IMR-90 (cell line): ENCODE measurements around the gene RAP2B. TPM values are rescaled to one million over a fixed set of nuclear protein-coding genes. Genes with fewer than 3 reads are reported as not detected.

Source experiments
- ATAC-seq: fragments of 200-7000 bp; cut with Tn5 transposase; 2 replicates; pipeline ENCODE4 v1.9.1; 2020; ENCODE audit warnings: low read depth, mild to moderate bottlenecking, moderate library complexity
- BruUV-seq: library from RNA; stranded (reverse); fragments of 400-500 nt; replicated peaks from 2 replicates; lab custom pipeline; 2021; lab: Mats Ljungman, UMichigan
- CTCF ChIA-PET: fragments of 300-600 bp; formaldehyde crosslinking; extraction: SDS; loops from one replicate; lab custom pipeline; 2021; ENCODE audit warnings: antibody characterized with exemption; lab: Yijun Ruan, JAX
- POLR2A ChIA-PET: fragments of 300-600 bp; sonication (Branson Sonifier 250); formaldehyde crosslinking; loops from one replicate; lab custom pipeline; 2022; ENCODE audit warnings: antibody characterized with exemption; ENCODE audit not compliant: unreplicated experiment; lab: Charles Lee
- DNase-seq: peaks from one replicate; pipeline ENCODE4 v3.0.0; 2013
- H2AFZ ChIP-seq: replicated peaks from 2 replicates; pipeline ENCODE3; 2013; ENCODE audit warnings: low read length, mild to moderate bottlenecking; ENCODE audit not compliant: poor library complexity
- H2AK5ac ChIP-seq: 2 replicates; pipeline ENCODE4 v1.6.1; 2013; ENCODE audit warnings: low read depth, low read length, inconsistent platforms
- H2AK9ac ChIP-seq: replicated peaks from 2 replicates; pipeline ENCODE3; 2013; ENCODE audit warnings: mild to moderate bottlenecking, low read depth, low read length, moderate library complexity; ENCODE audit not compliant: poor library complexity
- H2BK120ac ChIP-seq: 2 replicates; pipeline ENCODE4 v1.6.1; 2013; ENCODE audit warnings: low read depth, low read length, inconsistent platforms
- H2BK15ac ChIP-seq: 3 replicates; pipeline ENCODE4 v1.6.1; 2013; ENCODE audit warnings: low read depth, low read length, inconsistent platforms
- H2BK20ac ChIP-seq: 2 replicates; pipeline ENCODE4 v1.6.1; 2013; ENCODE audit warnings: low read depth, mild to moderate bottlenecking, inconsistent platforms, low read length, moderate library complexity
- H2BK5ac ChIP-seq: 2 replicates; pipeline ENCODE4 v1.6.1; 2013; ENCODE audit warnings: mild to moderate bottlenecking, low read depth, low read length, inconsistent platforms; ENCODE audit not compliant: poor library complexity, severe bottlenecking
- H3K14ac ChIP-seq: replicated peaks from 2 replicates; pipeline ENCODE4 v1.6.1; 2013; ENCODE audit warnings: low read depth, low read length, inconsistent platforms
- H3K18ac ChIP-seq: 2 replicates; pipeline ENCODE4 v1.6.1; 2013; ENCODE audit warnings: low read depth, low read length, control low read depth
- H3K23ac ChIP-seq: 2 replicates; pipeline ENCODE4 v1.6.1; 2013; ENCODE audit warnings: low read depth, low read length, inconsistent platforms
- H3K27ac ChIP-seq: 2 replicates; pipeline ENCODE4 v1.5.1; 2013; ENCODE audit warnings: mild to moderate bottlenecking, control low read depth, low read length; ENCODE audit not compliant: insufficient read depth
- H3K27me3 ChIP-seq: 2 replicates; pipeline ENCODE4 v1.6.1; 2013; ENCODE audit warnings: low read length; ENCODE audit not compliant: control insufficient read depth, insufficient read depth
- H3K36me3 ChIP-seq: 2 replicates; pipeline ENCODE4 v1.6.1; 2013; ENCODE audit warnings: low read length, mixed read lengths; ENCODE audit not compliant: control insufficient read depth, insufficient read depth
- H3K4ac ChIP-seq: 2 replicates; pipeline ENCODE4 v1.6.1; 2013; ENCODE audit warnings: low read depth, low read length, inconsistent platforms
- H3K4me1 ChIP-seq: 2 replicates; pipeline ENCODE4 v1.6.1; 2013; ENCODE audit warnings: low read length, mixed read lengths; ENCODE audit not compliant: control insufficient read depth, insufficient read depth
- H3K4me2 ChIP-seq: 2 replicates; pipeline ENCODE4 v1.6.1; 2013; ENCODE audit warnings: low read depth, mild to moderate bottlenecking, control low read depth, low read length, moderate library complexity
- H3K4me3 ChIP-seq: 2 replicates; pipeline ENCODE4 v1.5.1; 2013; ENCODE audit warnings: low read depth, mild to moderate bottlenecking, control low read depth, low read length, moderate library complexity; ENCODE audit not compliant: insufficient read depth
- H3K56ac ChIP-seq: 2 replicates; pipeline ENCODE4 v1.6.1; 2013; ENCODE audit warnings: low read length, inconsistent platforms; ENCODE audit not compliant: insufficient read depth; ENCODE audit errors: extremely low read depth
- H3K79me1 ChIP-seq, 2 experiments: 2 replicates each; pipeline ENCODE4 v1.6.1; 2013; ENCODE audit warnings: low read length in 2 of 2, inconsistent platforms in 1 of 2, low read depth in 1 of 2
- H3K9ac ChIP-seq: 2 replicates; pipeline ENCODE4 v1.6.1; 2013; ENCODE audit warnings: low read depth, low read length, control low read depth
- H3K9me1 ChIP-seq: 2 replicates; pipeline ENCODE4 v1.6.1; 2013; ENCODE audit warnings: low read length, inconsistent platforms; ENCODE audit not compliant: insufficient read depth
- H3K9me3 ChIP-seq: 2 replicates; pipeline ENCODE4 v1.6.1; 2013; ENCODE audit warnings: low read length; ENCODE audit not compliant: control insufficient read depth, insufficient read depth
- H4K20me1 ChIP-seq: 2 replicates; pipeline ENCODE4 v1.6.1; 2013; ENCODE audit warnings: low read length, inconsistent platforms; ENCODE audit not compliant: insufficient read depth
- H4K5ac ChIP-seq: 2 replicates; pipeline ENCODE4 v1.6.1; 2013; ENCODE audit warnings: mild to moderate bottlenecking, low read depth, low read length, control low read depth
- H4K8ac ChIP-seq, 2 experiments: 2 replicates each; pipeline ENCODE4 v1.6.1; 2013; ENCODE audit warnings: low read depth in 2 of 2, low read length in 2 of 2, control low read depth in 1 of 2, inconsistent platforms in 1 of 2
- H4K91ac ChIP-seq: 2 replicates; pipeline ENCODE4 v1.6.1; 2013; ENCODE audit warnings: low read depth, low read length, inconsistent platforms; ENCODE audit not compliant: insufficient read depth
- CEBPB ChIP-seq: IDR thresholded peaks from 2 replicates; pipeline ENCODE4 v1.6.1; 2012; ENCODE audit warnings: low read depth, low read length, improper control_type of control experiment
- CHD1 ChIP-seq: IDR thresholded peaks from 2 replicates; pipeline ENCODE4 v1.6.1; 2012; ENCODE audit warnings: low read depth, low read length, improper control_type of control experiment
- CTCF ChIP-seq: conservative IDR thresholded peaks from 2 replicates; pipeline ENCODE4 v1.5.1; 2012; ENCODE audit warnings: mild to moderate bottlenecking, low read depth, low read length, improper control_type of control experiment
- ELK1 ChIP-seq: fragments of 150-350 bp; IDR thresholded peaks from 2 replicates; pipeline ENCODE4 v1.6.1; 2016; ENCODE audit warnings: low read depth, mild to moderate bottlenecking, low read length, moderate library complexity, borderline replicate concordance
- FOS ChIP-seq: fragments of 150-350 bp; IDR thresholded peaks from 2 replicates; pipeline ENCODE4 v1.6.1; 2016; ENCODE audit warnings: low read depth, low read length
- MAFK ChIP-seq: IDR thresholded peaks from 2 replicates; pipeline ENCODE4 v1.6.1; 2012; ENCODE audit warnings: low read depth, low read length, improper control_type of control experiment
- MAZ ChIP-seq: IDR thresholded peaks from 2 replicates; pipeline ENCODE4 v1.6.1; 2012; ENCODE audit warnings: low read depth, mild to moderate bottlenecking, low read length, improper control_type of control experiment, moderate library complexity, borderline replicate concordance
- NFE2L2 ChIP-seq: fragments of 150-350 bp; IDR thresholded peaks from 2 replicates; pipeline ENCODE4 v1.6.1; 2016; ENCODE audit warnings: low read depth, mild to moderate bottlenecking, low read length
- POLR2A ChIP-seq: IDR thresholded peaks from 2 replicates; pipeline ENCODE4 v1.6.1; 2012; ENCODE audit warnings: mild to moderate bottlenecking, low read depth, low read length
- RCOR1 ChIP-seq: IDR thresholded peaks from 2 replicates; pipeline ENCODE4 v1.6.1; 2012; ENCODE audit warnings: mild to moderate bottlenecking, low read length, improper control_type of control experiment; ENCODE audit not compliant: insufficient replicate concordance
- RFX5 ChIP-seq: IDR thresholded peaks from 2 replicates; pipeline ENCODE4 v1.8.0; 2012; ENCODE audit warnings: low read depth, mild to moderate bottlenecking, low read length, moderate library complexity
- SMC3 ChIP-seq: fragments of 150-350 bp; IDR thresholded peaks from 2 replicates; pipeline ENCODE4 v1.6.1; 2016; ENCODE audit warnings: low read depth, mild to moderate bottlenecking, antibody characterized with exemption, low read length, moderate library complexity
- USF2 ChIP-seq: fragments of 150-350 bp; IDR thresholded peaks from 2 replicates; pipeline ENCODE4 v1.6.1; 2017; ENCODE audit warnings: mild to moderate bottlenecking, antibody characterized with exemption, low read length, low read depth
- WGBS, 2 experiments: methylation state at CpG; one replicate each; pipeline versions ENCODE4 v1.1.5 to v1.1.7; 2013; ENCODE audit warnings: missing lambda C conversion rate in 2 of 2; ENCODE audit not compliant: insufficient read length in 1 of 2; ENCODE audit errors: extremely low coverage in 2 of 2; 5-methylcytosine and 5-hydroxymethylcytosine counted together
- dilution Hi-C: fragments of 300-500 bp; cut with HindIII; formaldehyde crosslinking; loops from one replicate; pipeline ENCODE4 v1.14.3; 2018; ENCODE audit warnings: low sequenced_read_pairs; ENCODE audit not compliant: unreplicated experiment
- in situ Hi-C: fragments of 300-500 bp; cut with MboI; formaldehyde crosslinking; loops from 3 replicates; pipeline ENCODE4 v1.14.3; 2019; ENCODE audit warnings: low sequenced_read_pairs, inconsistent platforms, mixed read lengths
- intact Hi-C: fragments of 100-400 bp; cut with micrococcal nuclease; formaldehyde crosslinking; loops from 2 replicates; pipeline ENCODE4 v1.10.0; 2022
- polyA plus RNA-seq, 3 experiments: library from polyadenylated mRNA; depleted of rRNA; stranded (reverse); fragments of >200 nt; gene quantifications; 2 replicates each; pipeline ENCODE4 v1.2.3, GENCODE V29; 2012; ENCODE audit warnings: low replicate concordance in 1 of 3
- total RNA-seq: library from RNA; depleted of rRNA; stranded (reverse); fragments of >200 nt; gene quantifications from 2 replicates; pipeline ENCODE4 v1.2.3, GENCODE V29; 2012

RAP2B gene
- total and polyA plus RNA-seq, 2 of the 4 experiments (the other 2 are of a cell fraction): 6.6 to 12.4 TPM

- Histone ChIP-seq H3K9ac (no peak overlapping the region), H2BK120ac (no peak overlapping the region), H3K27ac (no peak overlapping the region), H3K79me1 (0 out of 4 replicates have a peak, but pooled peaks cover 0 to 4% of the 10 kb centered on the region in 2 experiments), H2AFZ (peak overlapping the region; percentile 43), H3K9me1 (no peaks in the 10 kb centered on the region; the same call in 1 of the 2 replicates), H3K36me3 (no peaks in the 10 kb centered on the region), H4K91ac (no peak overlapping the region; the same call in 1 of the 2 replicates), H3K23ac (peak overlapping the region; percentile 56; the same call in 1 of the 2 replicates), H3K18ac (no peak overlapping the region), H3K4me3 (no peak overlapping the region), H2AK5ac (peak overlapping the region; percentile 43; the same call in 1 of the 2 replicates), H3K4me2 (no peak overlapping the region), H3K4me1 (peaks cover 6% of the 10 kb centered on the region), H4K8ac (no peak overlapping the region), H3K27me3 (no peaks in the 10 kb centered on the region), H4K20me1 (no peaks in the 10 kb centered on the region), H2BK20ac (peak overlapping the region; percentile 66; the same call in 1 of the 2 replicates), H3K14ac (peak overlapping the region; percentile 53; the same call in 1 of the 2 replicates), H2BK5ac (no peak overlapping the region), H2BK15ac (peak overlapping the region; percentile 74; the same call in 1 of the 3 replicates), H3K4ac (peak overlapping the region; percentile 54; the same call in 1 of the 2 replicates), H3K56ac (no peak overlapping the region), H2AK9ac (no peak overlapping the region), H4K5ac (no peak overlapping the region), H3K9me3 (no peaks in the 10 kb centered on the region)
- BruUV-seq: no TSS peak
- no peak for ATAC-seq
- dilution Hi-C loops: no loop called here
- CTCF ChIA-PET: interaction anchor here (0.7 kb wide), 1 partner anchor 226 kb away, joined by 3 read pairs; no protein-coding TSS in a partner anchor
- no peak for DNase-seq
- intact Hi-C loops: no loop called here
- no CpG with 5 or more reads among the region's 19 CpGs for whole genome bisulfite sequencing, 2 experiments
- POLR2A ChIA-PET: interaction anchor here (0.6 kb wide), 1 partner anchor 1889 kb away, joined by 3 read pairs; no protein-coding TSS in a partner anchor
- in situ Hi-C loops: loop anchor here (25.0 kb wide), 1 partner anchor 589 kb away; no protein-coding TSS in a partner anchor
- no peak for TF ChIP-seq FOS
- no peak for TF ChIP-seq CEBPB
- no peak for TF ChIP-seq RFX5
- TF ChIP-seq RCOR1: no peak
- TF ChIP-seq SMC3: no peak
- TF ChIP-seq POLR2A: no peak
- no peak for TF ChIP-seq USF2
- TF ChIP-seq NFE2L2: no peak
- no peak for TF ChIP-seq CHD1
- TF ChIP-seq ELK1: no peak
- no peak for TF ChIP-seq CTCF
- TF ChIP-seq MAZ: no peak
- TF ChIP-seq MAFK: no peak
These were observed 11.1 kb downstream of the RAP2B start for GRCh38 chr3:153172796-153173757.
